ENCODE measurements around the gene FAM161B.
"Not testable (repeated sequence)": the region's sequence is repeated elsewhere in the genome, so short reads cannot be mapped to it uniquely, and the experiment has no call there.

FAM161B gene

DNA sequence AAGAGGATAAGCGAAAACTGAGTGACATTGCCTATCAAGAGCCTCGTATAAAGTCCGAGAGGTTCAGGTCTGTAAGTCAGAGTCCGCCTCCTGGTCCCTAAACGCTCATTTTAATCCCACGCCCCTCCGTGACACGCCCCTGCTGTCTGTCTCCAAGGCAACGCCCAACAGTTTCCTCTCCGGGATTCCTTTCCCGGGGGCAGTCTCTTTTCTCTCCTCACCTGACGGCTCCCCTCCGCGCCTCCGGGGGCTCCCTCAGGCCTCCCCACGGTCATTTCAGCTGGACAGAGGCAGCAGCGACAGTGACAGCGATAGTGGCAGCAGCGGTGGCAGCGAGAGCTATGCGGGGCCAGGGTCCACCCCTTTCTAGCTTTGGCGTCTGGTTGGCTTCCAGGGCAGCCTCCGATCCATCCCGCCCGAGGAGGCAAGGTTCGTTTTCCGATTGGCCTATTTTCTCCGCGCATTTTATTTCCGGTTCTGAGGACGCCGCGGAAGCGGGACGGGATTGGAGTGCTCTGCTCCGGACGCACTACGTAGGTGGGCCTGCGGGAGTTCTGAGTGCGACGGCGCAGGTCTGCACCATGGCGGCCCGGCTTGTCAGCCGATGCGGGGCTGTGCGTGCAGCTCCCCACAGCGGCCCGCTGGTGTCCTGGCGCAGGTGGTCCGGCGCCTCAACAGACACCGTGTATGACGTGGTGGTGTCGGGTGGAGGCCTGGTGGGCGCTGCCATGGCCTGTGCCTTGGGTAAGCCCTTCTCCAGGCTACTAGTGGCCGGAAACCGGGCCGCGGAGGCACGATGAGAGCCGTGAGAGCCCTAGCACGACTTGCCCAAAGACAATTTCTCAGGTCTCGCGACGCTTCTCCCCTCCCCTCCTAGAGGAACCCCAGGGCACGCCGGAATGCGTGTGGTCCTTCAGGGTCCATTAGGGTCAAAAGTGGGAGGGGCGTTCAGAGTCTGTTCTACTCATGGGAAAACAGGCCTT lies at the start of gene FAM161B, which contains the start of gene COQ6:
Gene FAM161B (minus strand): TSS at position 343 of the 983 bp plus-strand sequence. CDS start 68 bp downstream, at position 275.
Gene COQ6 (plus strand): TSS at position 551 of the 983 bp plus-strand sequence. CDS start 31 bp downstream, at position 582.
- peak; percentile 92 for DNase-seq (ENCODE audit: low spot score)

DNA sequence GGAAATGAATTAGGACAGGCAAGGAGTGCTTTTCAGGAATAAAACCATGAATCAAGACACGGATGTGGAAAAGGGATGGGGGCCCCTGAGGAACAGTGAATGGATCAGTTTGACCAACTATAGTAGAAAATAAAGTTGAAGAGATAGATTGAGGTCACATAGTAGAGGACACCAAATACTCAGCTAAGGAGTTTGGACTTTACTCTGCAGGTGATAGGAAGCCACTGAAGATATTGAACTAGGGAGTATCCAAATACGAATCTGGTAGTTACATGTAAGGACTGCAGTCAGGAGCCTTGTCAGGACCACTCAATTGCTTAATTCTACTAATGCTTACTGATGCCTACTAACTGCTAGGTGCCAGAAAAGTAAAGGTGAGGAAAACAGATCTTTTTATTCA lies 48.8 kb upstream of the FAM161B start:
- DNase-seq (ENCODE audit: low spot score): no peak

DNA sequence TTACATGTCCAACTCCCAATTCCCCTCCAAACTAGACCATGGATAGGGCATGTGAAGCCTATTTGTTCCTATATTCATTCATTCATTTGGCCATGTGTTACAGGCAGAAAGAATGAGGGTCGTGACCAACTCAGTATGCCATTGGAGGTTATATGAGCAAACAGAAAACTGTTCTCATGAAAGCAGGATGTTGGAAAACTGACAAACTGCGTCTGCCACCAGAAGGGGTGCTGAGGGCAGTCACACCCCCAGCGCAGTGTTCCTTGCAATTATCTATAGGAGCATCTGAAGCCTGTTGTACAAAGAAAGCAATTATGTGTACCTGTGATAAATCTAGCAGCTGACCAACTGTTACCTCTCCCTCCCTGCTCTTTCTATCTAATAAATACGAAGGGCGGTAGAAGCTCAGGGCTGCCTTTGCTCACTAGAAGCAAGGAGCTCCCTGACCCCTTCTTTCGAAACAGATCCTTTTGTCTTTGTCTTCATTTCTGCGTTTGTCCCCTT lies 48.1 kb upstream of the FAM161B start:
- no peak for DNase-seq (ENCODE audit: low spot score)

- no peak for DNase-seq (ENCODE audit: low spot score)
These were observed 47.4 kb upstream of the FAM161B start for GRCh38 chr14:73997108-73997943.

- DNase-seq (ENCODE audit: low spot score): no peak
These were observed 46.8 kb upstream of the FAM161B start for GRCh38 chr14:73996731-73997107.

DNA sequence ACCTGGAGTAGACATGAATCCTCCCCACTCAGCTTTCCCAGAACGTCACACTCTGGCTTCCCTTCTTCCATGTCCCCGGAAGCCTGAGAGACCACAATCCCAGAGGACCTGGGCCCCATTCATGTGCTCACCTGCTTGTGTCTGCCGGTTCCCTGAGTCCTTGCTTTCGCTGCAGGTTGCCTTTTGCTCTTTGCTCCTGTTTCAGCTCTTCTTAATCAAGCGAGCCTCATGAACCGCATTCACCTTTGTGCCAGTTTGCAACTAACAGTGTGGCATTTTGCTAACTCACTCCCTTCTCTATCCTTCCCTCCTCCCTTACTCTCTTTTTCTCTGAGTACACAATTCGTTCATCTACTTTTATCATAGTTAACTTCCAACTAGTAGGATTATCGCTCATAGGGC lies 46.1 kb upstream of the FAM161B start:
- no peak for DNase-seq (ENCODE audit: low spot score)

DNA sequence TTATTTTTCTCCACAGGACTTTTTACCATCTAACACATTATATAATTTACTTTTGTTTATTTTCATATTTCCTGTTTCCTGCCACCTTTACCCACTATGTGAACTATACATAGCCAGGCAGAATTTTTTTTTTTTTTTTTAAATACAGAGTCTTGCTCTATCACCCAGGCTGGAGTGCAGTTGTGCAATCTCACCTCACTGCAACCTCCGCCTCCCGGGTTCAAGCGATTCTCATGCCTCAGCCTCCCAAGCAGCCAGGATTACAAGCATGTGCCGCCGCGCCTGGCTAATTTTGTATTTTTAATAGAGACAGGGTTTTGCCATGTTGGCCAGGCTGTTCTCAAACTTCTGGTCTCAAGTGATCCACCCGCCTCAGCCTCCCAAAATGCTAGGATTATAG lies 45.0 kb upstream of the FAM161B start:
- DNase-seq (ENCODE audit: low spot score): not testable (repeated sequence)

GRCh38 chr14:73991092-73991491 lies 41.2 kb upstream of the FAM161B start:
- no peak for DNase-seq (ENCODE audit: low spot score)

DNA sequence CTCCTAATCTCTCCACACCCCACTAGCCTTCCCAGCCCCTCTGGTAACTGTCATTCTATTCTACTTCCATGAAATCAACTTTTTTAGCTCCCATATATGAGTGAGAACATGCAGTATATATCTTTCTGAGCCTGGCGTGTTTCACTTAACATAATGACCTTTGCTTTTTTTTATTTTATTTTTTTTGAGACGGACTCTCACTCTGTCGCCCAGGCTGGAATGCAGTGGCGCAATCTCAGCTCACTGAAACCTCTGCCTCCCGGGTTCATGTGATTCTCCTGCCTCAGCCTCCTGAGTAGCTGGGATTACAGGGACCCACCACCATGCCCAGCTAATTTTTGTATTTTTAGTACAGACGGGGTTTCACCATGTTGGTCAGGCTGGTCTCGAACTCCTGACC lies 38.8 kb upstream of the FAM161B start:
- DNase-seq (ENCODE audit: low spot score): not testable (repeated sequence)

DNA sequence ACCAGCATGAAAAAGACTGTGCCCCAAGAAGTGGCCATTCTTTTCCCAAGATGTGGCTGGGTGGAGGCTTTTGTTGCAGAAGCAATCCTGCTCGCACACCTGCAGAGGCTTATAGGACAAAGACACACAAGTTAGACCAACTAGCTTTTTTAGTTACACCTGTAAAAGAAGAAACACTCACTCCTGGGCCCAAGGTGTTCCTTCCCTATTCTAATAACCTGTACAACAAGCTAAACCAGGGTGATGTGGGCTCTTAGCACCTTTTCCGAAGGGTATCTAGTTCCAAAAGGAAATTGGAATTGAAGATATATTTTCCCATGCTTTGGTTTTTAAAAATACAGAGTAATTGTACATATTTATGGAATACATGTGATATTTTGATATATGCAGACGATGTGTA lies 38.2 kb upstream of the FAM161B start:
- no peak for DNase-seq (ENCODE audit: low spot score)

DNA sequence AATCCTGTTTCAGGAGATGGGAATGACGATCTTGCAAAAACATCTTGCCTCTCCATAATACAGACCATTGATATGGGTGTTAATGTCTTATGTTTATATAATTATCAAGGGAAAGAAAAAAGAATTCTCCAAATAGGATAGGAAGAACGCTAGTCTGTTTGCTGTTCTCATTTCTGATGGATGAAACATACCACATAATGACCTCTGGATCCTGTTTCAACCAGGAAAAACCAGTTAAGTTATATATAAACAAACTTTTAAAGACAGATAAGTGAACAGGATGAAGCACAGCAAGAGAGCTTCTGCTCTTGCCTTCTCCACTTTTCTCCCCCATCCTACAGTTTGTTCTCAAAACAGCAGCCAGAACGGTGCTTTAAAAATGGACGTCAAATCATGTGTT lies 28.0 kb upstream of the FAM161B start:
- no peak for DNase-seq (ENCODE audit: low spot score)

- DNase-seq (ENCODE audit: low spot score): no peak
These were observed 26.2 kb upstream of the FAM161B start for GRCh38 chr14:73976125-73976524.

- DNase-seq (ENCODE audit: low spot score): no peak
These were observed 23.6 kb upstream of the FAM161B start for GRCh38 chr14:73973497-73973896.

DNA sequence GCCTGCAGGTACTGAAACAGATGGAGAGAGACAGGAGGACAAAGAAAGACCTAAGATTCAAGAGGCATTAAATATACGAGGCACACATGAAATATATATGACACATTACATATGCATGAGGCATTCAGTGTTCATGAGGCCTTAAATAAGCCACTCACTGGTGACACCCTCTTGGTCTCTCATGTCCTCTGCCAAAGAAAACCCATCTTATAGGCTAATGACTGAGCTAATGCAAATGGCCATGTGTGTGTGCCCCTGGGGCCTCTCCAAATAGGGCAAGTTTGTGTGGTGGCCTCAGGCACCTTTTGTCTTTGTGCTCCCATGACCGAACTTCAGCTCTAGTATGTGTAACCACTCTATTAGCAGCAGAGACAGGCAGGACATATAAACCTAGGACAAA lies 19.0 kb upstream of the FAM161B start:
- DNase-seq (ENCODE audit: low spot score): no peak

DNA sequence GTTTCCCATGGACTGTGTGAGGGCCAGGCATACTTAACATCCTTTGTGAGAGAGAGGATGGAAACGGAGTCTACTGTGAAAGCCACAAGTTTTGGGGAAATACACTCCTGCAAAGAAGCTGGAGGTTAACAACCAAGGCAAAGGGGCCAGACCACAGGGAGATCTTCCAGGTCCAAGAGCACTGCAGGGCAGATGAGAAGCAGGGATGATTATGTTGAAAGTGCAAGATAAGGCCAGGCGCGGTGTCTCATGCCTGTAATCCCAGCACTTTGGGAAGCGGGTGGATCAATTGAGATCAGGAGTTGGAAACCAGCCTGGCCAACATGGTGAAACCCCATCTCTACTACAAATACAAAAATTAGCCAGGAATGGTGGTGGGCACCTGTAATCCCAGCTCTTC lies 15.3 kb upstream of the FAM161B start:
- DNase-seq (ENCODE audit: low spot score): no peak

- DNase-seq (ENCODE audit: low spot score): no peak
These were observed 11.3 kb upstream of the FAM161B start for GRCh38 chr14:73961192-73961591.

- DNase-seq (ENCODE audit: low spot score): no peak
These were observed 8.7 kb upstream of the FAM161B start for GRCh38 chr14:73958591-73958990.

DNA sequence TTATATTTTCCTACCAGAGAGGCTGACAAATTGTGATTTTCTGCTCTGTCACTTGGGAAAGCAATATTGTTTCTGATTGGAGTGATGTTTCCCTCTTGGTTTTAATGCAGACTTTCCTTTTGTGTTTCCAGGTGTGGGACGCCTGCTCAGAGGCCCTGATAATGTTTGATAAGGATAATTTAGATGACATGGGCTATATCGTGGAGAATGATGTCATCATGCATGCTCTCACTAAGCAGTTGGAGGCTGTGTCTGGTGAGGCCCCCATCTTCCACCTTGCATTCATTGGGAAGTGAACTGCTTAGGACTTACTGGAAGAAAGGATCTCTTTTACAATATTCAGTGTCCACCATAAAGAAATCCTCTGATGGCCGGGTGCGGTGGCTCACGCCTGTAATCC lies 5.8 kb upstream of the FAM161B start:
- no peak for DNase-seq (ENCODE audit: low spot score)

DNA sequence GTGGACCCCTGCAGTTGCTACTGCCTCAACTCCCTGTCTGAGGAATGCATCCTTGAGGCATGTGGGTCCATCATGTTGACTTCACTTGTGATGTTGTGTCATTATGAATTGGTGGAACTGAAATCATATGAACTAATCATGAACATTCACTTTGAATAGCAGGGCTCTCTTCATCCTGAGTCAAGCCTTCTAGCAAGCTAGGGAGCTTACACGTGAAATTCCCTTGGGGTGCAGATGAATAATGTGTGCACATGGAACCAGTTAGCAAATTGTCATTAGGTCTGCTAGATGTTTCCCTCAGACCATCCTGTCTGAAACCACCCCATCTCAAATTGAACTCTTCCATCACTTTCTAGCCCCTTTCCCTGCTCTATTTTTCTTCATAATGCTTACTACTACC lies 3.8 kb upstream of the FAM161B start:
- DNase-seq (ENCODE audit: low spot score): no peak

GRCh38 chr14:73945159-73945670 lies 4.7 kb downstream of the FAM161B start:
- DNase-seq (ENCODE audit: low spot score): no peak

DNA sequence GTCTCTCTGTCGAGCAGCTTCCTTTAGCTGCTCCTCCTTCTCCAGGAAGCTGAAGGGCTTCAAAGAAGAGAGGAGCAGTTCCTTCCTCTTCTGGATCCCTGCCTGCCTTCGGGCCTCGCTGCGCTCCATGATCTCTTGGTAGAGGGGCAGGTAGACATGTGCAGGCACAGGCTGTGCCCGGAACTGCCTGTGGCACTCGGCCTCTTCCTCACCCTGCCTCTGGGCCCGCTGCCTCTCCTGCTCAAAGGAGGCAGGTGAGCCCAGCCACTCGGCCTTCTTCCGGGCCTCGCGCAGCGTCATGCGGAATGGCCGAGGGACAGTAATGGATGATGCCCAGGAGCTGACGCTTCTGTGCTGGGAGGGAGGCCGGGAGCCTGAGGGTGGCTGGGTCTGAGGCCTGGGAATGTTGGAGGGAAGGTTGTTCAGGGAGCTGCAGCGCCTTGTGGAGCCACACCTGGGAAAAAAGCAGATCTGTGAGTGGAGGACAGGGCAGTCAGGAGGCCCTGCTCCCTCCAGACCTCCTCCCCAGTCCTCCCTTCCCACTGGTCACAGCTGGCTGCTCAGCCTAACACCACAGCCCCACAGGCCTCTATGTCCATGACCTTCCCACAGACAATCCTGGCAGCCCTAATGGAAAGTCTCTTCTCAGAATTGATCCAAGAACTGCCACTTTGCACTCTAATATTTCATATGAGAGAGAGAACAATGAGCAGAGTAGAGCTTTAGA lies 5.3 kb downstream of the FAM161B start:
- DNase-seq (ENCODE audit: low spot score): no peak

DNA sequence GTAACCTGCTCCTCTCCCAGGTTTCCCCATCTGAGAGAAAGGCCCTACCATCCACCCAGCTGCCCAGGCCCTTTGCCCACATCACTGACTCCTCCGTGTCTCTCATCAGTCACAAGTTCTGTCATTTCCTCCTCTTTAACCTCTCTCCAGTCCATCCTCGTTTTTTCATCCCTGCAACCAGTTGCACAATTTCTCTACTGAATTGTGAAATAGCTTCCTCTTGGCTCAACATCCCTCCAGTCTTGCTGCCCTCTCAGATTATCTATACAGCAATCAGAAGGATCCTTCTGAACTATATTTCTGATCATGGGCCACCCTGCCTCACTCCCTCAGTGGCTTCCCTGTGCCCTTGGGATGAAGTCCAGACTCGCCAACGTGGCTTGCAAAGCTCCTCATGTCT lies 6.8 kb downstream of the FAM161B start:
- no peak for DNase-seq (ENCODE audit: low spot score)
